ENCODE results near the gene TAS1R3.
"Not testable (repeated sequence)": the region's sequence is repeated elsewhere in the genome, so short reads cannot be mapped to it uniquely, and the experiment has no call there.

The TAS1R3 gene

DNA sequence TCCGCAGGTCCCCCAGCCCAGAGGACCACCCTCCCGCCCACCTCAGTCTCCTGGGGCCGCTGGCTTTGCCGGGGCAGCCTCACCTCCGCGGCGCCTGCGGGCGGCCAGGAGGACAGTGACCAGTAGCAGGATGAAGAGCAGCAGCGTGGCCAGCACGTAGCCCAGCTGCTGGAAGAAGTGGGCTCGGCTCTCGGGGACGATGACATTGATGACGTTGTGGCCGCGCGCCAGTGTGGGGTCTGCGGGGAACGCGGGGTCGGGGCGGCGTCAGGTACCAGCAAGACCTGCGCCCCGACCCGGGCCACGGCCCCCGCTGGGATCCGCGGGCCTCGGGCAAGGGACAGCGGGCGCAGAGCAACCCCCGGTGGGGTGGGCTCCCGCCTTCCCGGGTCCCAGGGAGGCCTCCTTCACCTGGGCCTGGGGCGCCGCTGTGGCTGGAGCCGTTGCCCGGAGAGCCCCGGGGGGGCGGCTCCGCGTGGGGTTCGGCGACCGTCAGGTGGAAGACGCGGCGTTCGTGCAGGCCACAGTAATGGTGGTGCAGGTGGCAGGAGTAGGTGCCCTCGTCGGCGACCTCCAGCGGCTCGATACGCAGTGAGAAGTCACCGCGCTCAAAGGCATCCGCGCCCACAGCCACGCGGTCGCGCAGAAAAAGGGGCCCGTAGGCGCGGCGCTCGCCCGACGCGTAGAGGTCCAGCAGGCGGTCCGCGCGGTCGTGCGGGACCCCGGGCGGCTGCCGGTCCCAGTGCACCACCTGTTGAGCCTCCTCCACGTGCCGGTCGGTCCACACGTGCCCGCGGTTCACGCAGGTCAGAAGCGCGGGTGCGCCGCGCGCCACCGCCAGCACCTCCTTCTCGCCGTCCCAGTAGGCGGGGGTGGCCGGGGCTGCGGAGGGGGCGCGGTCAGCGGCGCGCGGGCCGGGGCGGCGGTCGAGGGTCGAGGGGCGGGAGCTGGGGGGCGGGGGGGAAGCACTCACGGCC, 23.5 kb downstream of the TAS1R3 start:
- no peak for DNase-seq (ENCODE audit: low read depth in 2 of 2)

- DNase-seq (ENCODE audit: low read depth in 2 of 2): no peak
These were observed 24.3 kb downstream of the TAS1R3 start for GRCh38 chr1:1355416-1355815.

- DNase-seq (ENCODE audit: low read depth in 2 of 2): no peak
These were observed 25.2 kb downstream of the TAS1R3 start for GRCh38 chr1:1356166-1356795.

DNA sequence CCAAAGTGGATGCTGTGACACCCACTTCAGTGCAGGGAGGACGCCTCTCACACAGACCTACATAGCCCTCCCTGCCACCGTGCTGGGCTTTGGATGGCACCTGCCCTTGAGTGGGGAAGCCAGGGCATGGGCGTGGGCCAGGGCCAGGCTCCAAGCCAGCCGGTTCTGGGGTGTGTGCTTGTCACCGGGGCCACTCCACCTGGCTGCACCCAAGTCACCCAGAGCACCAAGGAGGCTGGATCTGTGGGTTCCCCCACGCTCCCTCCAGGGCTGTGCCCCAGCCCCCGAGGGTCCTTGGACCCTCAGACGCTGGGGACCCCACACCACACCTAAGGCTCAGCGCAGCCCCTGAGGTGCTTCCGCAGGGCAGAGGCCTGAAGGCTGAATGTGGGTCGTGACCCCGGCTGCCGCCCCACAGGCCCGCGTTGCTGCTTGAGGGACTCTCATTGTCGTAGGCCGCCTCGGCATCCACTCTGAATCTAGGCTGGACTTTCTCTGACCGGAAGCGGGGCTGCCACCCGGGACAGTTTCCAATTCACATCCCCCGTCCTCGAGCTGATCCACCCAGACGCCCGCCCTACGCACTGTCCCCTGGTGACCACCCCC, 25.8 kb downstream of the TAS1R3 start:
- DNase-seq (ENCODE audit: low read depth in 2 of 2): no peak

DNA sequence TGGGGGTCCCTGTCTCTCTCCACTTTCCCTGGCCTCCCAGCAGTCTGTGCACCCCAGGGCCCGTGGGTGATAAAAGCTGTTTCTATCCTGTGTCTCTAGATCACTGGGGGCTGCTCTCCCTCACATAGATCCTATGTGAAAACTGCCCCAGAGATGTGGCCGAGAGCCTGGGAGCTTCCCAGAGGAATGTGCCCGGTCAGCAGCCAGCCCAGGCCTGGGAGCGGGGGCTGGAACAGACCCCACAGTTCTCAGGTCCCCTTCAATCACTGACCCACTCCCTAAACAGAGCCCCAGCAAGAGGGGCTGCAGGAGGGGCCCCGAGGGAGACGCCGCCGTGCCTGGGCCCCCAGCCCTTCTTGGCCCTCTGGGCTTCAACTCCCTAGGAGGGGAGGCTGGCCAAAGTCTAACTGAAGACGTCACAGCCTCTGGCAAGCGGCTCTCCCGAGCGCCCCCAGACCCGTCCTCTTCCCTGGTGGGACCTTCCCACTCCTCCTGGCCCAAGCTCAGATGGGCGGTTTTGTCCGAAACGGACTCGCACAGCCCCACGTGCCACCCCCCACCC, 26.9 kb downstream of the TAS1R3 start:
- no peak for DNase-seq (ENCODE audit: low read depth in 2 of 2)

GRCh38 chr1:1358433-1359271, 27.6 kb downstream of the TAS1R3 start, which contains the start of gene MXRA8:
TSS of gene MXRA8 (minus strand) at chr1:1358555. CDS start at chr1:1358504, 51 bp downstream.
- DNase-seq (ENCODE audit: low read depth in 2 of 2): no peak

DNA sequence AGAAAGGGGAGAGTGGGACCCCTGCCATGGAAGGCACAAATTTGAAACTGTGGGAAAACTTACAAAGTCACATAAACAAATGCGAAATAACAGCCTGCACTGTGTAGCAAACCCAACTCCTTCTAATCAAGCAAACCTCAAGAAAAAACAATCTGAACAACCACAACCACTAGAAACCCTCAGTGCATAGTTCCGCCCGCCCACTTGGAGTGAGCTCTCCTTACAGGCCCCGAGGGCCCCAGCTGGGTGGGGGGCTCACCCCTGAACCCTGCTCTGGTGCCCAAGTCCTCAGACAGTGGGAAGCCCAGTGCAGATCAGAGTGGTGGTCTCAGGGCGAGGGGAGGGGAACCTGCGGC, 28.2 kb downstream of the TAS1R3 start:
- DNase-seq (ENCODE audit: low read depth in 2 of 2): no peak

GRCh38 chr1:1359664-1360468, 28.8 kb downstream of the TAS1R3 start:
- no peak for DNase-seq (ENCODE audit: low read depth in 2 of 2)

DNA sequence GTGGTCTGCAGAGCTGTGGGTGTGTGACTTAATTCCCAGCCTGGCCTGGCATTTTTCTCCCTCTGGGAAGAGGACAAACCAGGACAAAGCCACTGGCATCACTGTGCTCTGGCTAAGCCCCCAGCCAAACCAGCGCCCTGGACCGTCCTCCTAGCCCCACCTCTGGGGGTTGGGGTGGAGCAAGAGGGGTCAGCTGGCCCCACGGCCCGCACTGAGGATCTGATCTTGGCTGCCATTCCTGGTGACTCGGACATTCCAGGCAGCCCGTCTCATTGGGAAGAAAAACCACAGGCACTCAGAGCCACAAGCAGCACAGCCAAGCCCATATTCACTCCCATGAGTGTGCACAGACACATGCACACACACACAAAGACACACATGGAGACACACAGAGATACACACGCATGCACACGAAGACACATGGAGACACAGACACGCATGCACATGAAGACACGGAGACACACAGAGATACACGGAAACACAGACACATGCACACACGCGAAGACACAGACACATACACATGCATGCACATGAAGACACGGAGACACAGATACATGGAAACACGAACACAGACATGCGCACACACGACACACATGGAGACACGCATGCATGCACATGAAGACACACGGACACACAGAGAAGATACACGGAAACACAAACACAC, 29.6 kb downstream of the TAS1R3 start:
- DNase-seq (ENCODE audit: low read depth in 2 of 2): no peak

- no peak for DNase-seq (ENCODE audit: low read depth in 2 of 2)
These were observed 30.3 kb downstream of the TAS1R3 start for GRCh38 chr1:1361233-1361981.

DNA sequence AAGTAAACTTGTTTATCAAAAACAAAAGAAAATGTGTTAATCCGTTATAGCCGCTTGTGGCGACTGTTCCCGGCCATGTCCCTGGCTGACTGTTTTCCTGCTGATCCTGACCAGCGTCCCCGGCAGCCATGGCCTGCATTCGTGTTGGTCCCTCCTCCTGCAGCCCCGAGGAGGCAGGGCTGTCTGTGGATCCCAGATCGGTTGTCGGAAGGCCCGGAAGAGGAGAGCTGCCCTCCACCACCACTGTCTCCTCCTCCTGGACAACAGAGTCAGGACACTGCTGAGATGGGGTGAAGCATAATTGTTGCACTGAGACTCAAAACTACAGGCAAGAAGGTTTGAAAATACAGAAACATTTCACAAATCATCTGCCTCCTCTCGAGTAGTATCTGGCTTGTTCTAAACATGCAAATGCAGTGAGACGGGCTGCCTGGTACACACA, 30.9 kb downstream of the TAS1R3 start:
- DNase-seq (ENCODE audit: low read depth in 2 of 2): no peak

DNA sequence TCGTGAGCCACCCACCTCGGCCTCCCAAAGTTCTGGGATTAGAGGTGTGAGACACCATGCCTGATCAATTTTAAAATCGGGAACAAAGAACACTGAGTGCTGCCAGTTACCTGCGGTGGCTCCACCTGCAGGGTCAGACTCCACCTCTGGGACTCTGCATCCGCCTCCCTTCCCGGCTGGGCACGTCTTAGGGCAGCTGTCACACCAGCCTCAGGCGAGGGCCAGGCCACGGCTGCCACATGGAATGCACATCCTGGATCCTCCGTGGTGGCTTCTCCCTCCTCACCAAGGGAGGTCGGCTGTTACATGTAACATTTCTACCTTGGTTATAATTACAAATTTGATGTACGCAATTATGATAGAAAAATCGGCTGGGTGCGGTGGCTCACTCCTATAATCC, 33.2 kb downstream of the TAS1R3 start:
- DNase-seq (ENCODE audit: low read depth in 2 of 2): no peak

- DNase-seq (ENCODE audit: low read depth in 2 of 2): no peak
These were observed 35.0 kb downstream of the TAS1R3 start for GRCh38 chr1:1365875-1366698.

GRCh38 chr1:1366699-1367066, 35.6 kb downstream of the TAS1R3 start:
- DNase-seq (ENCODE audit: low read depth in 2 of 2): no peak

DNA sequence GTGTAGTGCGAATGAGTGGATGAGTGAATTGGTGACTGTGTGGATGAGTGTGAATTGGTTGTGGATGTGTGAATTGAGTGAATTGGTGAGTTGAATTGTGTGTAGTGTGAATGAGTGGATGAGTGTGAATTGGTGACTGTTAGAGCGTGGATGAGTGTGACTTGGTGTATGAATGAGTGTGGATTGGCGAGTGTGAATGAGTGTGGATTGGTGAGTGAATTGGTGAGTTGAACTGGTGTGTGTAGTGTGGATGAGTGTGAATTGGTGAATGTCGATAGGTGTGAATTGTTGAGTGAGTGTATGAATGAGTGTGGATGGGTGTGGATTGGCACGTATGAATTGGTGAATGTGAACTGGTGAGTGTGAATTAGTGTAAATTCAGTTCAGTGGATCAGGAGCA, 36.2 kb downstream of the TAS1R3 start:
- DNase-seq (ENCODE audit: low read depth in 2 of 2): no peak

- not testable (repeated sequence) for DNase-seq (ENCODE audit: low read depth in 2 of 2)
These were observed 39.0 kb downstream of the TAS1R3 start for GRCh38 chr1:1370094-1370493.

- DNase-seq (ENCODE audit: low read depth in 2 of 2): no peak
These were observed 39.8 kb downstream of the TAS1R3 start for GRCh38 chr1:1370771-1371300.

DNA sequence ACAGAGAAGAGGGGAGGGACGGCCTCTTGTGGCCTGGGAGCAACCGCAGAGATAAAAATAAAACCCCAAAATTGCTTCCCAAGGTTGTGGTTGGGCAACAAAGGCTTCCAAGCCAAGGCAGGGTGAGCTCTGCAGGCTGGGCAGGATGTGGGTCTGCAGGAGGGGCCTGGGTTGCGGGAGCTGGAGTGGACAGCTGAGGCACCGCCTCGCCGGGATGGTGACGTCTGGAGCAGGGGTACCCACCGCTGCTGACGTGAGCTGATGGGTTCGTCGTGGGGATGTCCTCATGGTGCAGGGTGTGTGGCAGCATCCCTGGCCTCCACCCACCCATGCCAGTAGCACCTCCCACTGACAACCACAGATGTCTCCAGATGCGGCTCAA, 40.3 kb downstream of the TAS1R3 start:
- no peak for DNase-seq (ENCODE audit: low read depth in 2 of 2)

Measured in stimulated activated CD4-positive, alpha-beta T cell treated with anti-CD3 and anti-CD28 coated beads, Interleukin-12 subunit alpha, Interleukin-12 subunit beta, amount 100 ng/mL, for 24 hours (primary cell).